Upper lobe of left lung (tissue), 6 donors: ENCODE results near the gene KLHDC8A. TPM values are rescaled to one million over a fixed set of nuclear protein-coding genes. Genes with fewer than 3 reads are reported as not detected.

Experiments used
- ATAC-seq, 2 donors: fragments of 200-7000 bp; cut with Tn5 transposase; one replicate each; pipeline ENCODE4 v1.9.1; 2022; ENCODE audit warnings: mild to moderate bottlenecking in 2 of 2, moderate library complexity in 2 of 2; ENCODE audit not compliant: low FRiP score in 2 of 2
- DNase-seq, 2 donors: peaks; one replicate each; pipeline ENCODE4 v3.0.0-alpha.2; 2019 to 2020
- H3K27ac ChIP-seq, 4 donors: fragments of 200-600 bp; sonication (generic); one replicate each; pipeline ENCODE4 v1.5.1; 2016 to 2019
- H3K27me3 ChIP-seq, 4 donors: fragments of 200-600 bp; sonication (generic); one replicate each; pipeline ENCODE4 v1.5.1; 2017 to 2019
- H3K36me3 ChIP-seq, 4 donors: fragments of 200-600 bp; sonication (generic); one replicate each; pipeline ENCODE4 v1.5.1; 2016 to 2019
- H3K4me1 ChIP-seq, 4 donors: fragments of 200-600 bp; sonication (generic); one replicate each; pipeline ENCODE4 v1.5.1; 2018 to 2019
- H3K4me3 ChIP-seq, 4 donors: fragments of 200-600 bp; sonication (generic); one replicate each; pipeline ENCODE4 v1.5.1; 2017 to 2019; ENCODE audit warnings: mild to moderate bottlenecking in 2 of 4, moderate library complexity in 1 of 4
- H3K9me3 ChIP-seq, 4 donors: fragments of 200-600 bp; sonication (generic); one replicate each; pipeline ENCODE4 v1.5.1; 2018 to 2019
- POLR2A ChIP-seq, 4 donors: fragments of 450-650 bp; IDR thresholded peaks; one replicate each; pipeline ENCODE4 v1.5.1; 2016 to 2017; ENCODE audit warnings: antibody characterized with exemption in 4 of 4, mild to moderate bottlenecking in 2 of 4
- POLR2AphosphoS5 ChIP-seq, 2 donors: sonication (generic); formaldehyde crosslinking; IDR thresholded peaks; one replicate each; pipeline ENCODE4 v1.5.1; 2017; ENCODE audit warnings: antibody characterized with exemption in 2 of 2
- WGBS, 2 donors: methylation state at CpG; one replicate each; pipeline ENCODE4 v1.1.5; 2017 to 2018; 5-methylcytosine and 5-hydroxymethylcytosine counted together
- small RNA-seq, 4 donors: library from RNA; depleted of rRNA; stranded (forward); fragments of <200 nt; gene quantifications; one replicate each; pipeline ENCODE3, GENCODE V24; 2016
- total RNA-seq, 6 donors: library from RNA; depleted of rRNA in 4 of 6; stranded (reverse); fragments of >200 nt in 4 of 6; gene quantifications; one replicate each; pipeline versions ENCODE4 v1.1.0 to v1.2.1, GENCODE V29; 2016 to 2021
- donor health status: DM: no; HTN: no; CAD: no; lungs with moderate emphysema.
- donor health status: DM: no; HTN: yes; CAD: no; lungs with severe emphysema.

KLHDC8A gene
- total RNA-seq, 6 donors from 2014 or later, result 0.34 to 1.7 (median 0.37) TPM; not detected in 3

GRCh38 chr1:205286335-205286950, 70.3 kb downstream of the KLHDC8A start:
- H3K9me3 ChIP-seq, result no peaks in the 10 kb centered on the region
- no peak overlapping the region for H3K4me3 ChIP-seq
- H3K4me1 ChIP-seq, result peaks cover 38 to 54% (median 49%) of the 10 kb centered on the region in 4 donors
- no peak for ATAC-seq
- no peaks in the 10 kb centered on the region for H3K27me3 ChIP-seq
- H3K36me3 ChIP-seq, result no peaks in the 10 kb centered on the region
- WGBS, 2 donors, result 70 to 90% methylated on average over 6 to 9 of the region's 9 CpGs
- TF ChIP-seq POLR2AphosphoS5 (IDR thresholded peaks at IDR 0.05), result peak in 1 of 2 donors; percentile 32
- TF ChIP-seq POLR2A (IDR thresholded peaks at IDR 0.05), result no peak
- peak overlapping the region in 2 of 4 donors; percentile 76 to 81 for H3K27ac ChIP-seq
- peak in 1 of 2 donors; percentile 41 for DNase-seq

Small RNA genes lying within 50 kb of the gene (small RNA-seq; reads per million reads assigned to genes)
- gene SNRPGP10, result 0 reads per million in 4 donors

Other genes with a start within 250 kb of the KLHDC8A start
- gene RBBP5, start 234.9 kb downstream of the KLHDC8A start, total RNA-seq, result 10 to 100 TPM in 4 of 6 donors, 1 to 10 TPM in 2; 7.3 to 19.3 (median 14.1) TPM
- 10 to 100 TPM in 3 of 6 donors, 1 to 10 TPM in 3; 8.4 to 15.7 (median 10.6) TPM for gene DSTYK, start 145.2 kb downstream of the KLHDC8A start, total RNA-seq
- gene TMCC2, start 129.0 kb downstream of the KLHDC8A start, total RNA-seq, result 1 to 10 TPM; 1.3 to 7.2 (median 3.8) TPM
- gene NUAK2, start 35.2 kb downstream of the KLHDC8A start, total RNA-seq, result 10 to 100 TPM in 3 of 6 donors, 1 to 10 TPM in 3; 8.5 to 14.7 (median 10.3) TPM
- gene LEMD1, start 65.1 kb upstream of the KLHDC8A start, total RNA-seq, result 10 to 100 TPM in 1 of 6 donors, 1 to 10 TPM in 3, not detected in 2; 1.1 to 14.7 (median 1.7) TPM
- gene BLACAT1, start 99.1 kb upstream of the KLHDC8A start, total RNA-seq, result 1 to 10 TPM in 4 of 6 donors, under 1 TPM in 2; 0.40 to 4.2 (median 1.1) TPM
- gene CDK18, start 147.7 kb upstream of the KLHDC8A start, total RNA-seq, result 100 to 1,000 TPM in 1 of 6 donors, 10 to 100 TPM in 5; 16.7 to 130 (median 30.4) TPM